MM.1S (cell line): Measurements from ENCODE around the gene CRP.
"Not testable (repeated sequence)": the region's sequence is repeated elsewhere in the genome, so short reads cannot be mapped to it uniquely, and the experiment has no call there.

Source experiments
- DNase-seq: peaks from one replicate; pipeline ENCODE4 v3.0.0-alpha.2; 2015
- H2AFZ ChIP-seq: fragments of 300-600 bp; sonication (generic); 2 replicates; pipeline ENCODE4 v1.6.0; 2016; ENCODE audit warnings: antibody characterized with exemption, low read length
- H3F3A ChIP-seq: fragments of 300-600 bp; sonication (generic); 2 replicates; pipeline ENCODE4 v1.6.1; 2016; ENCODE audit warnings: mild to moderate bottlenecking, antibody characterized with exemption, low read length, moderate library complexity, mixed read lengths; ENCODE audit not compliant: insufficient read depth
- H3K27ac ChIP-seq: fragments of 300-600 bp; sonication (generic); 2 replicates; pipeline ENCODE4 v1.5.1; 2016; ENCODE audit warnings: mild to moderate bottlenecking, low read length
- H3K27me3 ChIP-seq: fragments of 300-600 bp; sonication (generic); replicated peaks from 2 replicates; pipeline ENCODE4 v1.6.0; 2016; ENCODE audit warnings: low read length; ENCODE audit not compliant: insufficient read depth
- H3K36me3 ChIP-seq: fragments of 300-600 bp; sonication (generic); replicated peaks from 2 replicates; pipeline ENCODE4 v1.6.1; 2016; ENCODE audit warnings: mild to moderate bottlenecking, low read length, mixed read lengths; ENCODE audit not compliant: insufficient read depth
- H3K4me1 ChIP-seq: fragments of 300-600 bp; sonication (generic); 2 replicates; pipeline ENCODE4 v1.6.1; 2016; ENCODE audit warnings: low read length, mixed read lengths
- H3K4me2 ChIP-seq: fragments of 300-600 bp; sonication (generic); 2 replicates; pipeline ENCODE4 v1.6.0; 2016; ENCODE audit warnings: low read depth, low read length
- H3K4me3 ChIP-seq: fragments of 300-600 bp; sonication (generic); 2 replicates; pipeline ENCODE4 v1.5.1; 2016; ENCODE audit warnings: low read length, mixed read lengths
- H3K79me2 ChIP-seq: fragments of 300-600 bp; sonication (generic); 2 replicates; pipeline ENCODE4 v1.6.1; 2016; ENCODE audit warnings: mixed run types, low read length, mixed read lengths
- H3K9ac ChIP-seq: fragments of 300-600 bp; sonication (generic); 2 replicates; pipeline ENCODE4 v1.6.1; 2016; ENCODE audit warnings: low read length, mixed read lengths
- H3K9me2 ChIP-seq: fragments of 300-600 bp; sonication (generic); replicated peaks from 2 replicates; pipeline ENCODE4 v1.6.1; 2016; ENCODE audit warnings: mild to moderate bottlenecking, low read length, mixed read lengths; ENCODE audit not compliant: insufficient read depth
- H3K9me3 ChIP-seq: fragments of 300-600 bp; sonication (generic); replicated peaks from 2 replicates; pipeline ENCODE4 v1.6.1; 2016; ENCODE audit warnings: mild to moderate bottlenecking, low read length, mixed read lengths; ENCODE audit not compliant: insufficient read depth
- H4K20me1 ChIP-seq: fragments of 300-600 bp; sonication (generic); 2 replicates; pipeline ENCODE4 v1.6.1; 2016; ENCODE audit warnings: mild to moderate bottlenecking, low read length, moderate library complexity, mixed read lengths; ENCODE audit not compliant: insufficient read depth
- CTCF ChIP-seq: fragments of 300-600 bp; sonication (generic); IDR thresholded peaks from 2 replicates; pipeline ENCODE4 v1.5.1; 2016; ENCODE audit warnings: antibody characterized with exemption, low read length, mixed read lengths
- EZH2 ChIP-seq: fragments of 300-600 bp; sonication (generic); optimal IDR thresholded peaks from 2 replicates; pipeline ENCODE3; 2017; ENCODE audit warnings: low read depth, mild to moderate bottlenecking, antibody characterized with exemption, low read length, mixed read lengths
- EZH2phosphoT487 ChIP-seq: fragments of 300-600 bp; sonication (generic); IDR thresholded peaks from 2 replicates; pipeline ENCODE4 v1.6.1; 2018; ENCODE audit warnings: antibody characterized with exemption, low read length

Gene CRP

GRCh38 chr1:159675046-159675445, 39.3 kb downstream of the CRP start:
- Histone ChIP-seq H3K9me2 (no peaks in the 10 kb centered on the region), H3K9me3 (no peaks in the 10 kb centered on the region), H3F3A (no peaks in the 10 kb centered on the region), H2AFZ (no peak overlapping the region), H3K79me2 (no peaks in the 10 kb centered on the region), H4K20me1 (no peaks in the 10 kb centered on the region), H3K36me3 (no peaks in the 10 kb centered on the region), H3K4me3 (no peak overlapping the region), H3K4me2 (no peak overlapping the region), H3K9ac (no peak overlapping the region), H3K4me1 (no peaks in the 10 kb centered on the region), H3K27me3 (no peaks in the 10 kb centered on the region), H3K27ac (no peak overlapping the region)
- TF ChIP-seq EZH2 (no peak), EZH2phosphoT487 (no peak), CTCF (no peak)
- no peak for DNase-seq

DNA sequence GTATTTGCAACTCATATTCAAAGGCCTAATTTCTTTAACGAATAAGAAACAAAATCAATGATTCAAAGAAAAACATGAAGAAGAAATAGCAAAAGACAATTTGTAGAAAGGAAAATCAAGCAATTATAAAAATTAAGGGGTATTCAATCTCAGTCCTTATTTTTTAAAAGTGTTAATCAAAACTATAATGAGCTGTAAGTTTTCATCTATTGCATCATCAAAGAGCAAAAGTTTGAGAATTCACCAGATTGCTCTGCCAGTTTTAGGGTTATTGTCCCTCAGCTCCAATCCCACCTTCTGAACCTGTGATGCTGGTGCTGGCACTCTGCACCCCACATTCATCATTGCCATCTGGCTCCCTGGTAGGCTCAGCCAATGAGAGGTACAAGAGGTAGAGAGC, 42.0 kb downstream of the CRP start:
- not testable (repeated sequence) for H3K4me3 ChIP-seq, H3K79me2 ChIP-seq, H3K27me3 ChIP-seq, H3F3A ChIP-seq, H3K4me2 ChIP-seq, H3K36me3 ChIP-seq, H4K20me1 ChIP-seq, H3K9me2 ChIP-seq, H3K9me3 ChIP-seq, DNase-seq, H3K4me1 ChIP-seq, H3K9ac ChIP-seq, H2AFZ ChIP-seq, H3K27ac ChIP-seq

DNA sequence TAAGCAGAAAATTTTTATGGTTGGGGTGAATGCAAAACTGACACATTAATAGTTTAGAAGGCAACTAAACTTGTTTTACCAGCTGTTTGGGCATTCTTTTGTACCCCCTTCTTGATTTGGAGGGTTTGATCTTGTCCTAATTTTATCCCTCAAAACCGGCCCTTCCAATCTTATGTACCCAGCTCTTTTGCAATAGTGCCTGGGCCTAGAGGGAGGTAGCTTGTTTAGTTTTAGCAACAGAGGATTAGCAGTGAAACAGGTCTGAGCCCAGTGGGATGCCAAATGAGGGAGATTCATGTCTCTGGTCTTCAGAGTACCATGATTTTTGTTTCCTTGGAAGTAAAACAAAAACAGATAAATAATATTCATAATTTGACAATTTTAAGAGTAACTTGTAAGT, 45.1 kb downstream of the CRP start:
- no peaks in the 10 kb centered on the region for H3K79me2 ChIP-seq
- H3F3A ChIP-seq = no peaks in the 10 kb centered on the region
- H3K4me2 ChIP-seq = no peak overlapping the region
- no peaks in the 10 kb centered on the region for H3K36me3 ChIP-seq
- DNase-seq = no peak
- H3K27me3 ChIP-seq = no peaks in the 10 kb centered on the region
- H3K9ac ChIP-seq = no peak overlapping the region
- H3K4me3 ChIP-seq = no peak overlapping the region
- H3K4me1 ChIP-seq = no peaks in the 10 kb centered on the region
- TF ChIP-seq CTCF (no peak), EZH2phosphoT487 (no peak), EZH2 (no peak)
- no peaks in the 10 kb centered on the region for H4K20me1 ChIP-seq
- H3K27ac ChIP-seq = no peak overlapping the region
- H3K9me3 ChIP-seq = no peaks in the 10 kb centered on the region
- H3K9me2 ChIP-seq = no peaks in the 10 kb centered on the region
- H2AFZ ChIP-seq = no peak overlapping the region

DNA sequence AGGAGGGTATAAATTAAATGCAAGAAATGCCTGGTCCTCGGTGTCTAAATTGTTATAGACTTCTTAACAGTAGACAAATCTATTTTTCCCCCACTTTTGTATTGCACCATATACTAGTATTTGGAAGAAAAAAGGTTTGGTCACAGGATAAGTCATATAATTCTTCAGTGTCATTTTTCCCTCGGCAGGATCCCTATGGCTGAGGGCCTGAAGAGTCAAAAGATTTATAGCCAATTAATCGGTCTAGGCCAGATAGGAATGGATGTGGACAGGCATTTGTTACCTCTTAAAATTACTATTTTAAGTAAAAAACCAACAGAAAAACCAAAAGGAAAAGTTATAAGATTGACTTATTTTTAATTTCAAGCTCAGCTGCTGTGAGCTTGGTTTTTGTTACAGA, 45.6 kb downstream of the CRP start:
- no peaks in the 10 kb centered on the region for H3K9me3 ChIP-seq
- no peak overlapping the region for H3K4me3 ChIP-seq
- no peak overlapping the region for H2AFZ ChIP-seq
- no peaks in the 10 kb centered on the region for H3K4me1 ChIP-seq
- no peaks in the 10 kb centered on the region for H3K36me3 ChIP-seq
- H3F3A ChIP-seq = no peaks in the 10 kb centered on the region
- H3K79me2 ChIP-seq = no peaks in the 10 kb centered on the region
- DNase-seq = no peak
- no peaks in the 10 kb centered on the region for H4K20me1 ChIP-seq
- no peak overlapping the region for H3K9ac ChIP-seq
- TF ChIP-seq EZH2phosphoT487 (no peak), EZH2 (no peak), CTCF (no peak)
- no peak overlapping the region for H3K4me2 ChIP-seq
- no peaks in the 10 kb centered on the region for H3K27me3 ChIP-seq
- no peak overlapping the region for H3K27ac ChIP-seq
- no peaks in the 10 kb centered on the region for H3K9me2 ChIP-seq
